ENCODE data around the gene ALDH1L1. TPM values are rescaled to one million over a fixed set of nuclear protein-coding genes. Genes with fewer than 3 reads are reported as not detected.

The ALDH1L1 gene
- total and polyA plus RNA-seq, 9 of the 15 experiments (the other 6 are each of a cell fraction or from before 2014, with no cell fraction given): 0.06 to 1.9 (median 0.57) TPM; not detected in 1

DNA sequence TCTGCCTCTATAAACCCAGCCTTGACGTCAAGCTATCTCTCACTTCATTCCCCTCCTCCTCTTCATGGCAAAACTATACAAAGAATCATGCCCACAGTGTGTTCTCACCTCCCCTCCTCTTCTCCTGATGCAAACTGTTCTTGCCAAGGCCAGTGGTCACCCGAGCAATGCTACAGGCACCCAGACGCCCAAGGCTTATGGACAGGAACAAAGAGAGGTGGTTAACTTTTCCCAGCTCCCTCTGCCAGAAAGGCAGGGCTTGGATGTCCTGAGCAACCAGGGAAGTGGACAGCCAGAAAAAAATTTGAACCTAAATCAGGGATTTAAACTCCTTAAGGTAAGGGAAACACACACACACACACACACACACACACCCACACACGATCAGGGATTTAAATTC, 101.5 kb downstream of the ALDH1L1 start:
- no peak for FAIRE-seq
- no peak overlapping the region for H3K4me3 ChIP-seq
- DNase-seq (ENCODE audit: extremely low read depth in 1 of 4, low spot score in 3 of 4): no peak
- no peaks in the 10 kb centered on the region for H3K9me3 ChIP-seq (replicated peaks; ENCODE audit: control insufficient read depth, insufficient read depth, low read depth, low read length)
- no peak overlapping the region for H2AFZ ChIP-seq (ENCODE audit: low read depth, low read length)
- H3K79me2 ChIP-seq (ENCODE audit: control insufficient read depth, insufficient read depth, low read length): peaks cover 7% of the 10 kb centered on the region; the same call in 2 of the 3 replicates
- POLR2A ChIA-PET: interaction anchor here (0.7 kb wide), 1 partner anchor 75 kb away, joined by 3 read pairs; no protein-coding TSS in a partner anchor
- no peak for ATAC-seq
- no peaks in the 10 kb centered on the region for H4K20me1 ChIP-seq (replicated peaks; ENCODE audit: control insufficient read depth, insufficient read depth, low read length)
- H3K9me1 ChIP-seq (ENCODE audit: control insufficient read depth, insufficient read depth, low read length): no peaks in the 10 kb centered on the region
- in situ Hi-C loops (cut with MboI): no loop called here
- TF ChIP-seq TCF3 (CRISPR knock-in tag; IDR thresholded peaks at IDR 0.05): no peak
- no peak for TF ChIP-seq CXXC5 (CRISPR knock-in tag; IDR thresholded peaks at IDR 0.05)
- no peak for TF ChIP-seq FOXO4 (CRISPR knock-in tag; IDR thresholded peaks at IDR 0.05)
- TF ChIP-seq TBL1XR1 (IDR thresholded peaks at IDR 0.05; ENCODE audit: low read length in 2 of 2): no peak
- TF ChIP-seq CTBP1 (IDR thresholded peaks at IDR 0.05; ENCODE audit: borderline replicate concordance): no peak
- no peak for TF ChIP-seq ARID1B (IDR thresholded peaks at IDR 0.05)
- no peak for TF ChIP-seq FOXA1 (IDR thresholded peaks at IDR 0.05; ENCODE audit: borderline replicate concordance)
- no peak for TF ChIP-seq ZNF586 (CRISPR knock-in tag; conservative IDR thresholded peaks at IDR 0.05)
- TF ChIP-seq MYC (IDR thresholded peaks at IDR 0.05; ENCODE audit: low read depth, low read length): no peak
- no peak for TF ChIP-seq MYC (CRISPR knock-in tag; IDR thresholded peaks at IDR 0.05; ENCODE audit: borderline replicate concordance, low read depth)
- no peak for TF ChIP-seq PYGO2 (tag; IDR thresholded peaks at IDR 0.05)
- TF ChIP-seq, protein P1, sequence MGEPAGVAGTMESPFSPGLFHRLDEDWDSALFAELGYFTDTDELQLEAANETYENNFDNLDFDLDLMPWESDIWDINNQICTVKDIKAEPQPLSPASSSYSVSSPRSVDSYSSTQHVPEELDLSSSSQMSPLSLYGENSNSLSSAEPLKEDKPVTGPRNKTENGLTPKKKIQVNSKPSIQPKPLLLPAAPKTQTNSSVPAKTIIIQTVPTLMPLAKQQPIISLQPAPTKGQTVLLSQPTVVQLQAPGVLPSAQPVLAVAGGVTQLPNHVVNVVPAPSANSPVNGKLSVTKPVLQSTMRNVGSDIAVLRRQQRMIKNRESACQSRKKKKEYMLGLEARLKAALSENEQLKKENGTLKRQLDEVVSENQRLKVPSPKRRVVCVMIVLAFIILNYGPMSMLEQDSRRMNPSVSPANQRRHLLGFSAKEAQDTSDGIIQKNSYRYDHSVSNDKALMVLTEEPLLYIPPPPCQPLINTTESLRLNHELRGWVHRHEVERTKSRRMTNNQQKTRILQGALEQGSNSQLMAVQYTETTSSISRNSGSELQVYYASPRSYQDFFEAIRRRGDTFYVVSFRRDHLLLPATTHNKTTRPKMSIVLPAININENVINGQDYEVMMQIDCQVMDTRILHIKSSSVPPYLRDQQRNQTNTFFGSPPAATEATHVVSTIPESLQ (CRISPR knock-in tag; IDR thresholded peaks at IDR 0.05): no peak
- TF ChIP-seq KLF6 (CRISPR knock-in tag; IDR thresholded peaks at IDR 0.05; ENCODE audit: borderline replicate concordance): no peak
- no peak for TF ChIP-seq ZNF77 (CRISPR knock-in tag; IDR thresholded peaks at IDR 0.05)
- no peak for TF ChIP-seq ZNF263 (CRISPR knock-in tag; IDR thresholded peaks at IDR 0.05; ENCODE audit: borderline replicate concordance)
- TF ChIP-seq NFIC (IDR thresholded peaks at IDR 0.05): no peak
- no TSS peak for BruUV-seq (replicated peaks)
- H3K4me2 ChIP-seq (ENCODE audit: insufficient read depth, low read length): no peak overlapping the region
- no peak overlapping the region for H3K27ac ChIP-seq (ENCODE audit: extremely low read depth, low read depth, low read length)
- intact Hi-C loops (cut with micrococcal nuclease): no loop called here
- H3K4me1 ChIP-seq (replicated peaks in 1 of 2; ENCODE audit: control insufficient read depth in 2 of 2, insufficient read depth in 2 of 2, low read length in 2 of 2): peaks cover 2 to 17% of the 10 kb centered on the region in 2 experiments; a peak in 3 of 5 replicates
- H3K9ac ChIP-seq (ENCODE audit: insufficient read depth in 1 of 2, low read depth in 2 of 2, low read length in 2 of 2): no peak overlapping the region
- WGBS (ENCODE audit: insufficient coverage, low coverage, missing lambda C conversion rate): 0% methylated on average over 1 of the region's 4 CpGs
- CTCF ChIA-PET (ENCODE audit: low intra/inter-chr PET ratio): no interaction called here
- H3K27me3 ChIP-seq (ENCODE audit: control insufficient read depth in 2 of 2, insufficient read depth in 2 of 2, low read length in 2 of 2): no peaks in the 10 kb centered on the region
- H3K36me3 ChIP-seq (ENCODE audit: control insufficient read depth, insufficient read depth, low read length): no peaks in the 10 kb centered on the region
